WTC11 (cell line): ENCODE results near the gene TEAD1. TPM values are rescaled to one million over a fixed set of nuclear protein-coding genes. Genes with fewer than 3 reads are reported as not detected.

ENCODE experiments used
- ATAC-seq: fragments of 200-7000 bp; cut with Tn5 transposase; 2 replicates; pipeline ENCODE4 v1.10.0; 2021; ENCODE audit warnings: mild to moderate bottlenecking, moderate library complexity
- CTCF ChIA-PET: fragments of 300-600 bp; sonication (Branson Sonifier 250); formaldehyde crosslinking; loops from one replicate; lab custom pipeline; 2021; ENCODE audit warnings: antibody characterized with exemption; lab: Charles Lee
- POLR2A ChIA-PET: fragments of 350-600 bp; sonication (Branson Sonifier 250); formaldehyde crosslinking; loops from one replicate; lab custom pipeline; 2021; ENCODE audit warnings: antibody characterized with exemption; lab: Charles Lee
- DNase-seq: peaks from one replicate; pipeline ENCODE4 v3.0.0; 2021; ENCODE audit warnings: low spot score
- H3K27ac Mint-ChIP-seq: 2 replicates; pipeline ENCODE4 v1.8.0; 2021; ENCODE audit warnings: mixed read lengths
- H3K27me3 Mint-ChIP-seq: 2 replicates; pipeline ENCODE4 v1.8.0; 2021; ENCODE audit warnings: low read depth, mild to moderate bottlenecking, moderate library complexity, mixed read lengths
- H3K36me3 Mint-ChIP-seq: 2 replicates; pipeline ENCODE4 v1.8.0; 2021; ENCODE audit warnings: mixed read lengths
- H3K4me1 Mint-ChIP-seq: 2 replicates; pipeline ENCODE4 v1.8.0; 2022; ENCODE audit warnings: mixed read lengths
- H3K4me3 Mint-ChIP-seq: 2 replicates; pipeline ENCODE4 v1.8.0; 2021; ENCODE audit warnings: mild to moderate bottlenecking, moderate library complexity, mixed read lengths
- H3K9me3 Mint-ChIP-seq: 2 replicates; pipeline ENCODE4 v1.8.0; 2021; ENCODE audit warnings: mixed read lengths
- E2F5 ChIP-seq: sonication (generic); formaldehyde crosslinking; IDR thresholded peaks from 2 replicates; pipeline ENCODE4 v1.8.1; 2022; ENCODE audit warnings: mild to moderate bottlenecking, moderate library complexity, missing genetic modification reagents
- ELF4 ChIP-seq: sonication (generic); formaldehyde crosslinking; IDR thresholded peaks from 2 replicates; pipeline ENCODE4 v1.8.1; 2022; ENCODE audit warnings: low read depth, mild to moderate bottlenecking, moderate library complexity, missing genetic modification reagents
- EMX1 ChIP-seq: fragments of 250-450 bp; sonication (Bioruptor Pico); IDR thresholded peaks from 2 replicates; pipeline ENCODE4 v1.8.0; 2021; ENCODE audit warnings: mild to moderate bottlenecking
- ERG ChIP-seq: fragments of 250-450 bp; sonication (Bioruptor Pico); IDR thresholded peaks from 2 replicates; pipeline ENCODE4 v1.8.0; 2021; ENCODE audit warnings: mild to moderate bottlenecking
- ESRRA ChIP-seq: sonication (generic); formaldehyde crosslinking; IDR thresholded peaks from 2 replicates; pipeline ENCODE4 v1.8.1; 2022; ENCODE audit warnings: mild to moderate bottlenecking, missing genetic modification reagents, borderline replicate concordance
- GTF2I ChIP-seq: fragments of 250-450 bp; sonication (Bioruptor Pico); conservative IDR thresholded peaks from 2 replicates; pipeline ENCODE4 v1.4.0; 2021; ENCODE audit warnings: mild to moderate bottlenecking
- IRF1 ChIP-seq: sonication (generic); formaldehyde crosslinking; IDR thresholded peaks from 2 replicates; pipeline ENCODE4 v1.8.0; 2023; ENCODE audit warnings: missing genetic modification reagents
- IRF2 ChIP-seq: sonication (generic); formaldehyde crosslinking; IDR thresholded peaks from 2 replicates; pipeline ENCODE4 v1.8.0; 2022; ENCODE audit warnings: low read depth, missing genetic modification reagents, borderline replicate concordance
- JAZF1 ChIP-seq: fragments of 250-450 bp; sonication (Bioruptor Pico); IDR thresholded peaks from 2 replicates; pipeline ENCODE4 v1.9.0; 2021; ENCODE audit warnings: moderate library complexity, mild to moderate bottlenecking, inconsistent platforms
- NFE2L1 ChIP-seq: sonication (generic); formaldehyde crosslinking; IDR thresholded peaks from 2 replicates; pipeline ENCODE4 v1.8.1; 2023; ENCODE audit warnings: missing genetic modification reagents
- NR1H2 ChIP-seq: sonication (generic); formaldehyde crosslinking; IDR thresholded peaks from 2 replicates; pipeline ENCODE4 v1.9.0; 2021; ENCODE audit warnings: mild to moderate bottlenecking, moderate library complexity, missing genetic modification reagents
- OVOL2 ChIP-seq: fragments of 250-450 bp; sonication (Bioruptor Pico); IDR thresholded peaks from 2 replicates; pipeline ENCODE4 v1.9.0; 2021; ENCODE audit warnings: mild to moderate bottlenecking, borderline replicate concordance
- PRDM15 ChIP-seq: sonication (generic); formaldehyde crosslinking; IDR thresholded peaks from 2 replicates; pipeline ENCODE4 v1.8.0; 2022; ENCODE audit warnings: missing genetic modification reagents
- SMAD3 ChIP-seq: sonication (generic); formaldehyde crosslinking; IDR thresholded peaks from 2 replicates; pipeline ENCODE4 v1.8.0; 2022; ENCODE audit warnings: missing genetic modification reagents, mild to moderate bottlenecking, borderline replicate concordance
- SMAD4 ChIP-seq: sonication (generic); formaldehyde crosslinking; IDR thresholded peaks from 2 replicates; pipeline ENCODE4 v1.8.0; 2022; ENCODE audit warnings: mild to moderate bottlenecking, missing genetic modification reagents
- SOX15 ChIP-seq: fragments of 250-450 bp; sonication (Bioruptor Pico); IDR thresholded peaks from 2 replicates; pipeline ENCODE4 v1.9.0; 2021; ENCODE audit warnings: mild to moderate bottlenecking
- TCF7 ChIP-seq: sonication (generic); formaldehyde crosslinking; IDR thresholded peaks from 2 replicates; pipeline ENCODE4 v1.8.0; 2022; ENCODE audit warnings: mild to moderate bottlenecking, low read depth, missing genetic modification reagents, moderate library complexity
- ZBTB21 ChIP-seq: sonication (generic); formaldehyde crosslinking; IDR thresholded peaks from 2 replicates; pipeline ENCODE4 v1.8.1; 2023; ENCODE audit warnings: mild to moderate bottlenecking, missing genetic modification reagents, borderline replicate concordance
- ZNF121 ChIP-seq: sonication (generic); formaldehyde crosslinking; IDR thresholded peaks from 2 replicates; pipeline ENCODE4 v1.8.0; 2023; ENCODE audit warnings: missing genetic modification reagents
- ZNF263 ChIP-seq: sonication (generic); formaldehyde crosslinking; IDR thresholded peaks from 2 replicates; pipeline ENCODE4 v1.8.1; 2022; ENCODE audit warnings: low read depth, mild to moderate bottlenecking, moderate library complexity, missing genetic modification reagents
- ZNF425 ChIP-seq: fragments of 250-450 bp; sonication (Bioruptor Pico); conservative IDR thresholded peaks from 2 replicates; pipeline ENCODE4 v1.9.0; 2021; ENCODE audit warnings: mild to moderate bottlenecking
- ZNF532 ChIP-seq: fragments of 250-450 bp; sonication (Bioruptor Pico); IDR thresholded peaks from 2 replicates; pipeline ENCODE4 v1.9.0; 2021; ENCODE audit warnings: mild to moderate bottlenecking, borderline replicate concordance
- total RNA-seq: library from RNA; stranded (reverse); gene quantifications from 3 replicates; pipeline ENCODE4 v1.2.3, GENCODE V29; 2021

The TEAD1 gene
- total RNA-seq, 1 experiment from 2014 or later: 79.9 TPM

GRCh38 chr11:12770966-12771597 lies 96.9 kb downstream of the TEAD1 start:
- Mint-ChIP-seq H3K27ac (no peak overlapping the region), H3K9me3 (no peaks in the 10 kb centered on the region), H3K4me3 (no peak overlapping the region), H3K27me3 (no peaks in the 10 kb centered on the region), H3K4me1 (peaks cover 26% of the 10 kb centered on the region), H3K36me3 (peaks cover 7% of the 10 kb centered on the region)
- no peak for DNase-seq
- ATAC-seq: no peak
- CTCF ChIA-PET: no interaction called here
- POLR2A ChIA-PET: no interaction called here
- no peak for TF ChIP-seq ZNF121
- no peak for TF ChIP-seq ZNF532 (CRISPR knock-in tag)
- TF ChIP-seq OVOL2: no peak
- no peak for TF ChIP-seq TCF7 (CRISPR knock-in tag)
- TF ChIP-seq, all 79 proteins: peak for 0

- ATAC-seq: no peak
- CTCF ChIA-PET: no interaction called here
- TF ChIP-seq SMAD4 (CRISPR knock-in tag) (no peak), IRF1 (CRISPR knock-in tag) (no peak), SOX15 (no peak), ZNF263 (CRISPR knock-in tag) (no peak), GTF2I (no peak), NFE2L1 (CRISPR knock-in tag) (no peak), NR1H2 (CRISPR knock-in tag) (no peak), ESRRA (CRISPR knock-in tag) (no peak), ZNF425 (no peak), PRDM15 (CRISPR knock-in tag) (no peak), ERG (CRISPR knock-in tag) (no peak), ELF4 (CRISPR knock-in tag) (no peak), IRF2 (CRISPR knock-in tag) (no peak), EMX1 (CRISPR knock-in tag) (no peak), E2F5 (no peak), SMAD3 (CRISPR knock-in tag) (no peak), ZBTB21 (no peak), JAZF1 (CRISPR knock-in tag) (no peak)
Measured at GRCh38 chr11:12771875-12772274, 97.7 kb downstream of the TEAD1 start.

More at GRCh38 chr11:12771875-12772274, 97.7 kb downstream of the TEAD1 start:
- Mint-ChIP-seq H3K4me3 (no peak overlapping the region), H3K9me3 (no peaks in the 10 kb centered on the region), H3K36me3 (peaks cover 1% of the 10 kb centered on the region), H3K27ac (peak overlapping the region; percentile 65), H3K4me1 (peaks cover 24% of the 10 kb centered on the region), H3K27me3 (no peaks in the 10 kb centered on the region)
- no peak for DNase-seq
- POLR2A ChIA-PET: no interaction called here
